Esophagus squamous epithelium (tissue), 4 donors: ENCODE results near the gene THADA.

Source experiments
- CTCF ChIP-seq, 6 experiments: fragments of 450-650 bp in 4 of 6; fragments of 200-600 bp in 2 of 6; sonication (generic) in 2 of 6; IDR thresholded peaks; one replicate each; pipeline ENCODE4 v1.5.1; 2016 to 2019; ENCODE audit warnings: antibody characterized with exemption in 6 of 6, mild to moderate bottlenecking in 4 of 6, moderate library complexity in 4 of 6
- POLR2A ChIP-seq, 4 donors: fragments of 450-650 bp; IDR thresholded peaks; one replicate each; pipeline ENCODE4 v1.6.1; 2017; ENCODE audit warnings: antibody characterized with exemption in 4 of 4, mild to moderate bottlenecking in 4 of 4, moderate library complexity in 3 of 4

GRCh38 chr2:43324259-43325106 is 271.4 kb downstream of the THADA start:
- no peak for TF ChIP-seq POLR2A (IDR thresholded peaks at IDR 0.05)
- no peak for TF ChIP-seq CTCF (IDR thresholded peaks at IDR 0.05)
